Prostate gland (tissue), 2 donors: ENCODE data around the gene CPA1. TPM values are rescaled to one million over a fixed set of nuclear protein-coding genes. Genes with fewer than 3 reads are reported as not detected.

Experiments
- DNase-seq: peaks from one replicate; pipeline ENCODE4 v3.0.0-alpha.2; 2019; ENCODE audit warnings: low spot score
- H3K27ac ChIP-seq, 2 donors: fragments of 200-600 bp; sonication (generic); 2 replicates each; pipeline ENCODE4 v1.5.1; 2017 to 2019
- H3K27me3 ChIP-seq: fragments of 200-600 bp; sonication (generic); replicated peaks from 2 replicates; pipeline ENCODE4 v1.5.1; 2019; ENCODE audit not compliant: insufficient read depth
- H3K36me3 ChIP-seq, 2 donors: fragments of 200-600 bp; sonication (generic); 1 replicate in 1 of 2; 2 replicates in 1 of 2; pipeline versions ENCODE4 v1.5.1 to v1.8.1; 2017 to 2019
- H3K4me1 ChIP-seq: fragments of 200-600 bp; sonication (generic); replicated peaks from 2 replicates; pipeline ENCODE4 v1.5.1; 2019
- H3K4me3 ChIP-seq, 2 donors: fragments of 200-600 bp; sonication (generic); 2 replicates each; pipeline ENCODE4 v1.5.1; 2017 to 2019
- H3K9me3 ChIP-seq: fragments of 200-600 bp; sonication (generic); 2 replicates; pipeline ENCODE4 v1.5.1; 2017
- POLR2A ChIP-seq: fragments of 450-650 bp; IDR thresholded peaks from one replicate; pipeline ENCODE4 v1.6.1; 2016; ENCODE audit warnings: antibody characterized with exemption, mild to moderate bottlenecking
- POLR2AphosphoS5 ChIP-seq: sonication (generic); formaldehyde crosslinking; IDR thresholded peaks from one replicate; pipeline ENCODE4 v1.6.1; 2017; ENCODE audit warnings: antibody characterized with exemption
- WGBS: methylation state at CpG from one replicate; pipeline ENCODE4 v1.1.5; 2018; 5-methylcytosine and 5-hydroxymethylcytosine counted together
- intact Hi-C: fragments of 100-400 bp; cut with DNase I; formaldehyde crosslinking; loops from one replicate; pipeline ENCODE4 v1.14.2; 2022
- total RNA-seq, 2 donors: library from RNA; depleted of rRNA; stranded (reverse); fragments of >200 nt; gene quantifications; one replicate each; pipeline ENCODE4 v1.1.0, GENCODE V29; 2016
- TF ChIP-seq, protein P1 (sequence below), 4 experiments: fragments of 200-600 bp in 2 of 4; fragments of 450-650 bp in 2 of 4; sonication (generic) in 2 of 4; IDR thresholded peaks; 1 replicate in 3 of 4; 2 replicates in 1 of 4; pipeline ENCODE4 v1.5.1; 2016 to 2019; ENCODE audit warnings: antibody characterized with exemption in 4 of 4, mild to moderate bottlenecking in 2 of 4, moderate library complexity in 2 of 4

The CPA1 gene
- total RNA-seq, 2 donors from 2014 or later, result 0.14 TPM; not detected in 1

DNA sequence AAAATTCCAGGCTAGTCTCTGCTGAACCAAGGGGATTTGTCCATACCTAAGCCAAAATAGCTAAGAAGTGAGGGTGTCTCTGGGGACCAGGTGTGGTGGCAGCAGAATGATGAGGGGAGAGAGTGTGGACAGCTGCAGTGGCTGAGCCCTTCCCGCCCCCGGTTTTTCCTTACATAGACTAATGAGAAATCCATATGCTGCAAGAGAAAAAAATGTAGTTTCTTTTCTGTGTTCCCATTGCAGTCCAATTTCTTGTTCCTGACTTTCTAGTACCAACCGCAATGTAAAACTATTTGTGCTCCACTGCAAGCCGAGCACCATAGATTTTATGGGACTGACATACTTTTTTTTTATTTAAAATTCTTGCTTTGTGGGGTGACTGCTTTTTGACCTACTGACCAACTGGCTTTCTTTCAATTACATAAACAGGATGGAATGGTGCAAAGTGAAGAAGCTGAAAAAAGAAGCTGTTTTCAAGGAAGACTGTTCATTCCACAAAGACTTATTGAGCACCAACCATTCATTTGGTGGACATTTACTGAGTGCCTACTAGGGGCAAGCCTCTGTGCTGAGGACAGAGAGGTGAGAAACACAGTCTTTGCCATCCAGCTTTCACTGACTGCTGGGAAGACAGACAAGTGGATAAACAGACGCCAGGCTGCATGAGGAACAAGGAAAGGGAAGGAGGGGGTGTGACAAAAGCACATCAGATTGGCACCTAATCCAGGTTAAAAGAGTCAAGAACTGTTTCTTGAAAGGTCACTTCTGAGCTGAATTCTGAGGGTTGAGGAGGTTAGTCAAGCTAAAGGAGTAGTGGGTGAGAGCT is 50.8 kb downstream of the CPA1 start:
- no peak overlapping the region for H3K4me3 ChIP-seq
- intact Hi-C loops, result no loop called here
- no peaks in the 10 kb centered on the region for H3K4me1 ChIP-seq
- 28% methylated on average over 5 of the region's 5 CpGs for WGBS
- no peak for DNase-seq
- no peaks in the 10 kb centered on the region for H3K36me3 ChIP-seq
- H3K27me3 ChIP-seq, result no peaks in the 10 kb centered on the region
- H3K27ac ChIP-seq, result no peak overlapping the region
- TF ChIP-seq POLR2AphosphoS5 (no peak), POLR2A (no peak)
- TF ChIP-seq, protein P1, sequence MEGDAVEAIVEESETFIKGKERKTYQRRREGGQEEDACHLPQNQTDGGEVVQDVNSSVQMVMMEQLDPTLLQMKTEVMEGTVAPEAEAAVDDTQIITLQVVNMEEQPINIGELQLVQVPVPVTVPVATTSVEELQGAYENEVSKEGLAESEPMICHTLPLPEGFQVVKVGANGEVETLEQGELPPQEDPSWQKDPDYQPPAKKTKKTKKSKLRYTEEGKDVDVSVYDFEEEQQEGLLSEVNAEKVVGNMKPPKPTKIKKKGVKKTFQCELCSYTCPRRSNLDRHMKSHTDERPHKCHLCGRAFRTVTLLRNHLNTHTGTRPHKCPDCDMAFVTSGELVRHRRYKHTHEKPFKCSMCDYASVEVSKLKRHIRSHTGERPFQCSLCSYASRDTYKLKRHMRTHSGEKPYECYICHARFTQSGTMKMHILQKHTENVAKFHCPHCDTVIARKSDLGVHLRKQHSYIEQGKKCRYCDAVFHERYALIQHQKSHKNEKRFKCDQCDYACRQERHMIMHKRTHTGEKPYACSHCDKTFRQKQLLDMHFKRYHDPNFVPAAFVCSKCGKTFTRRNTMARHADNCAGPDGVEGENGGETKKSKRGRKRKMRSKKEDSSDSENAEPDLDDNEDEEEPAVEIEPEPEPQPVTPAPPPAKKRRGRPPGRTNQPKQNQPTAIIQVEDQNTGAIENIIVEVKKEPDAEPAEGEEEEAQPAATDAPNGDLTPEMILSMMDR (IDR thresholded peaks at IDR 0.05), result no peak
- H3K9me3 ChIP-seq, result no peaks in the 10 kb centered on the region

DNA sequence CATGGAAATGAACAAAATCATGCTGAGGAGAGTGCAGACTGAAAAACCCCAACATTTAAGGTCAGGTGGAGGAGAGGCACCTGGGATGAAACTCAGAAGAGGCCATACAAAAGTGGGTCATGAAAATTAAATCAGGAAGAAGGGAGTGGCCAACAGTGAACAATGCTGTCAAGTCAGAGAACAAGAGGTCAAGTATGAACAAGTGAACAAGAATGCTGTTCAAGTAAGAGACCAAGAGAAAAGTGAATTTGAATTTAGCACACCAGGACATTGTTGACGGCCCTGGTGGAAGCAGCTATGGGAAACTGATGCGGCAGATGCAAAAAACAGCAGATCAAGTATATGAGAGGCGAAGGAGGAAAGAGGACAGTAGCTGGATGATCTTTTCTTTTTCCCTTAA is 52.6 kb downstream of the CPA1 start:
- Histone ChIP-seq H3K4me3 (no peak overlapping the region), H3K27ac (no peak overlapping the region), H3K9me3 (no peaks in the 10 kb centered on the region), H3K36me3 (no peaks in the 10 kb centered on the region), H3K27me3 (no peaks in the 10 kb centered on the region), H3K4me1 (no peaks in the 10 kb centered on the region)
- DNase-seq, result no peak
- intact Hi-C loops, result no loop called here
- WGBS, result 90% methylated on average over 3 of the region's 3 CpGs
- TF ChIP-seq POLR2A (no peak), POLR2AphosphoS5 (no peak)
- TF ChIP-seq, protein P1 (IDR thresholded peaks at IDR 0.05), result no peak

DNA sequence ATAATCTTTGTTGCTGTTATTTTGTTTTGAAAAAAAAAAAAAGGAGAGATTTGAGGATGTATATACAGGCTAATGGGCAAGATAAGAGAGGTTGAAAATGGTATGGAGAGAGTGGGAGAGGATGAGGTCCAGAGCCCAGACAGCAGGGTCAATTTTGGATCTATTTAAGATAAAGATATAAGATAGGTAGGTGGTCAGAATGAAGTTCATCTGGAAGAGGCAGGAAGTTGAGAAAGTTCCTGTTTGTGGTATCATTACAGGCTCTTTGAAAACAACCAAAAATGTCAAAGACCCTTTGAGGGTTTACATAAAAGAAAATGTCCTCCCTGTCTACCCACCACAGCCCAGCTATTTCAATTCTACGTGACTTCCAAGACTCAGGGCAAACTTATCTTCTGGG is 53.0 kb downstream of the CPA1 start:
- no peak for DNase-seq
- H3K9me3 ChIP-seq, result no peaks in the 10 kb centered on the region
- H3K4me3 ChIP-seq, result no peak overlapping the region
- H3K27me3 ChIP-seq, result no peaks in the 10 kb centered on the region
- TF ChIP-seq POLR2A (no peak), POLR2AphosphoS5 (no peak)
- TF ChIP-seq, protein P1 (IDR thresholded peaks at IDR 0.05), result no peak
- WGBS, result 87% methylated on average over 1 of the region's 1 CpG
- H3K27ac ChIP-seq, result no peak overlapping the region
- no peaks in the 10 kb centered on the region for H3K36me3 ChIP-seq
- H3K4me1 ChIP-seq, result no peaks in the 10 kb centered on the region
- intact Hi-C loops, result no loop called here

DNA sequence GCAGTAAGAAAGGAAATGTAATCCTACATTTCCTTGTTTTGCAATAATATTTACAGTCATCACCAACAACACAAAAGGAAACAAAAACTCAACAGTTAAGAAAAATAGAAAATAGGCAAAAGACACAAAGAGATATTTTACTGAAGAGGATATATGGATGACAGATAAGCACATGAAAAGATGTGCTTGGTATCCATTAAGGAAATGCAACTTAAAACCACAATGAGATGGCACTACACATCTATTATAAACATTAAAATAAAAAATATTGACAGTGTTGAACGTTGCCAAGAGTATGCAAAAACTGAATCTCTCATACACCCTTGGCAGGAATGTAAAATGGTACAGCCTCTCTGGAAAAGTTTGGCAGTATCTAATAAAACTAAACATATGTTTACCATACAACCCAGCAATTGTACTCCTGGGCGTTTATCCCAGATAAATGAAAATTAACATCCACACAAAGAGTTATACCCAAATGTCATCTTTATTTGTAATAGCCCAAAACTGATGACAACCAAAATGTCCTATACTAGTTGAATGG is 55.1 kb downstream of the CPA1 start:
- DNase-seq, result no peak
- Histone ChIP-seq H3K4me3 (no peak overlapping the region), H3K36me3 (no peaks in the 10 kb centered on the region), H3K4me1 (no peaks in the 10 kb centered on the region), H3K9me3 (no peaks in the 10 kb centered on the region), H3K27ac (no peak overlapping the region), H3K27me3 (no peaks in the 10 kb centered on the region)
- intact Hi-C loops, result no loop called here
- 40% methylated on average over 2 of the region's 2 CpGs for WGBS
- TF ChIP-seq, protein P1 (IDR thresholded peaks at IDR 0.05), result no peak
- TF ChIP-seq POLR2AphosphoS5 (no peak), POLR2A (no peak)

DNA sequence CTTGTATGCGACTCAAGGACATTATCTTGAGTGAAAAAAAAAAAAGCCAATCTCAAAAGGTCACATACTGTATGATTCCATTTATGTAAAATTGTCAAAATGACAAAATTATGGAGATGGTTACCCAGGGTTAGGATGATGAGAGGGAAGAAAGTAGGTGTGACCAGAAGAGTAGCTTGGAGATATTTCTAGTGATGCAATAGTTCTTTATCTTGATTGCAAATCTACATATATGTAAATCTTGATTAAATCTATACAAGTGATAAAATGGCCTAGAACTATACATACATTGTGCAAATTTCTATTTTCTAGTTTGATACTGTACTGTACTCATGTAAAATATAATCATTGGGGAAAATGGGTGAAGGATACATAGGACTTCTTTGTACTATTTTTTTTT is 56.0 kb downstream of the CPA1 start:
- no peaks in the 10 kb centered on the region for H3K27me3 ChIP-seq
- H3K4me1 ChIP-seq, result no peaks in the 10 kb centered on the region
- TF ChIP-seq POLR2A, result no peak
- no peak for TF ChIP-seq POLR2AphosphoS5
- TF ChIP-seq, protein P1 (IDR thresholded peaks at IDR 0.05), result no peak
- intact Hi-C loops, result no loop called here
- no peaks in the 10 kb centered on the region for H3K9me3 ChIP-seq
- no peaks in the 10 kb centered on the region for H3K36me3 ChIP-seq
- DNase-seq, result no peak
- no peak overlapping the region for H3K4me3 ChIP-seq
- WGBS, result 93% methylated on average over 1 of the region's 1 CpG
- no peak overlapping the region for H3K27ac ChIP-seq
